Measurements from ENCODE around the gene PLD6. TPM values are rescaled to one million over a fixed set of nuclear protein-coding genes. Genes with fewer than 3 reads are reported as not detected.
"Not testable (repeated sequence)": the region's sequence is repeated elsewhere in the genome, so short reads cannot be mapped to it uniquely, and the experiment has no call there.

PLD6 gene
- total RNA-seq, 1 experiment from 2014 or later: 2.9 TPM

GRCh38 chr17:17161121-17161520, 45.0 kb downstream of the PLD6 start:
- CTCF ChIA-PET: no interaction called here
- BruUV-seq (replicated peaks): no TSS peak
- no peak overlapping the region for H3K27ac Mint-ChIP-seq (ENCODE audit: unreplicated experiment)

GRCh38 chr17:17159571-17159970, 46.6 kb downstream of the PLD6 start:
- Mint-ChIP-seq H3K9me3 (ENCODE audit: low read depth, unreplicated experiment) (no peaks in the 10 kb centered on the region), H3K4me3 (ENCODE audit: low read depth, unreplicated experiment) (no peak overlapping the region), H3K27ac (ENCODE audit: unreplicated experiment) (no peak overlapping the region), H3K4me1 (ENCODE audit: low read depth, unreplicated experiment) (no peaks in the 10 kb centered on the region), H3K36me3 (ENCODE audit: insufficient read depth, unreplicated experiment) (peaks cover 63% of the 10 kb centered on the region), H3K27me3 (ENCODE audit: unreplicated experiment) (no peaks in the 10 kb centered on the region)
- no peak for DNase-seq
- BruUV-seq (replicated peaks): no TSS peak
- TF ChIP-seq CTCF (IDR thresholded peaks at IDR 0.05; ENCODE audit: unreplicated experiment): no peak
- CTCF ChIA-PET: no interaction called here
- intact Hi-C loops (cut with micrococcal nuclease; ENCODE audit: unreplicated experiment): no loop called here

More at GRCh38 chr17:17161121-17161520, 45.0 kb downstream of the PLD6 start:
- peaks cover 58% of the 10 kb centered on the region for H3K36me3 Mint-ChIP-seq (ENCODE audit: insufficient read depth, unreplicated experiment)
- DNase-seq: no peak
- TF ChIP-seq CTCF (IDR thresholded peaks at IDR 0.05; ENCODE audit: unreplicated experiment): no peak
- H3K4me1 Mint-ChIP-seq (ENCODE audit: low read depth, unreplicated experiment): no peaks in the 10 kb centered on the region
- no peak overlapping the region for H3K4me3 Mint-ChIP-seq (ENCODE audit: low read depth, unreplicated experiment)
- H3K27me3 Mint-ChIP-seq (ENCODE audit: unreplicated experiment): no peaks in the 10 kb centered on the region
- no peaks in the 10 kb centered on the region for H3K9me3 Mint-ChIP-seq (ENCODE audit: low read depth, unreplicated experiment)
- intact Hi-C loops (cut with micrococcal nuclease; ENCODE audit: unreplicated experiment): no loop called here

- H3K27me3 Mint-ChIP-seq (ENCODE audit: unreplicated experiment); DNase-seq; H3K4me3 Mint-ChIP-seq (ENCODE audit: low read depth, unreplicated experiment); BruUV-seq (replicated peaks); H3K9me3 Mint-ChIP-seq (ENCODE audit: low read depth, unreplicated experiment); H3K27ac Mint-ChIP-seq (ENCODE audit: unreplicated experiment); H3K4me1 Mint-ChIP-seq (ENCODE audit: low read depth, unreplicated experiment); intact Hi-C loops (cut with micrococcal nuclease; ENCODE audit: unreplicated experiment): not testable (repeated sequence)
- H3K36me3 Mint-ChIP-seq (ENCODE audit: insufficient read depth, unreplicated experiment): peaks cover 66% of the 10 kb centered on the region
- CTCF ChIA-PET: interaction anchor here (0.7 kb wide), 1 partner anchor 167 kb away, joined by 3 read pairs; no protein-coding TSS in a partner anchor
Measured at GRCh38 chr17:17158506-17158905, 47.6 kb downstream of the PLD6 start.

- intact Hi-C loops (cut with micrococcal nuclease; ENCODE audit: unreplicated experiment): no loop called here
- no peak for TF ChIP-seq CTCF (IDR thresholded peaks at IDR 0.05; ENCODE audit: unreplicated experiment)
- H3K36me3 Mint-ChIP-seq (ENCODE audit: insufficient read depth, unreplicated experiment): peaks cover 75% of the 10 kb centered on the region
- no peaks in the 10 kb centered on the region for H3K9me3 Mint-ChIP-seq (ENCODE audit: low read depth, unreplicated experiment)
- DNase-seq: no peak
- no peaks in the 10 kb centered on the region for H3K27me3 Mint-ChIP-seq (ENCODE audit: unreplicated experiment)
- CTCF ChIA-PET: interaction anchor here (0.7 kb wide), 1 partner anchor 23 kb away, joined by 3 read pairs; no protein-coding TSS in a partner anchor
- H3K4me1 Mint-ChIP-seq (ENCODE audit: low read depth, unreplicated experiment): no peaks in the 10 kb centered on the region
- peak overlapping the region; percentile 58 for H3K27ac Mint-ChIP-seq (ENCODE audit: unreplicated experiment)
- H3K4me3 Mint-ChIP-seq (ENCODE audit: low read depth, unreplicated experiment): no peak overlapping the region
- BruUV-seq (replicated peaks): no TSS peak
Measured at GRCh38 chr17:17157041-17157440, 49.1 kb downstream of the PLD6 start.

- Mint-ChIP-seq H3K27ac (ENCODE audit: unreplicated experiment) (peak overlapping the region; percentile 58), H3K9me3 (ENCODE audit: low read depth, unreplicated experiment) (no peaks in the 10 kb centered on the region), H3K4me1 (ENCODE audit: low read depth, unreplicated experiment) (no peaks in the 10 kb centered on the region), H3K36me3 (ENCODE audit: insufficient read depth, unreplicated experiment) (peaks cover 78% of the 10 kb centered on the region), H3K4me3 (ENCODE audit: low read depth, unreplicated experiment) (no peak overlapping the region), H3K27me3 (ENCODE audit: unreplicated experiment) (no peaks in the 10 kb centered on the region)
- no peak for TF ChIP-seq CTCF (IDR thresholded peaks at IDR 0.05; ENCODE audit: unreplicated experiment)
- no peak for DNase-seq
- no TSS peak for BruUV-seq (replicated peaks)
- intact Hi-C loops (cut with micrococcal nuclease; ENCODE audit: unreplicated experiment): no loop called here
- CTCF ChIA-PET: no interaction called here
Measured at GRCh38 chr17:17156511-17156910, 49.6 kb downstream of the PLD6 start.
